HG03066 (cell line): ENCODE results near the gene CHTOP.

Experiments
- ATAC-seq: cut with Tn5 transposase; IDR thresholded peaks from one replicate; pipeline ENCODE4 v1.9.1; 2021; ENCODE audit warnings: low read depth; ENCODE audit not compliant: unreplicated experiment

Gene CHTOP

GRCh38 chr1:153683854-153684253, 50.0 kb downstream of the CHTOP start:
- no peak for ATAC-seq

- ATAC-seq = no peak
Measured at GRCh38 chr1:153684892-153685291, 51.0 kb downstream of the CHTOP start.

GRCh38 chr1:153685544-153686340, 51.9 kb downstream of the CHTOP start:
- no peak for ATAC-seq

- ATAC-seq = no peak
Measured at GRCh38 chr1:153687346-153688125, 53.7 kb downstream of the CHTOP start.

- ATAC-seq = no peak
Measured at GRCh38 chr1:153688276-153688675, 54.4 kb downstream of the CHTOP start.

GRCh38 chr1:153688736-153689328, 55.0 kb downstream of the CHTOP start:
- ATAC-seq = no peak

GRCh38 chr1:153693466-153693865, 59.6 kb downstream of the CHTOP start:
- no peak for ATAC-seq
